ENCODE data around the gene UTY.

Gene UTY

GRCh38 chrY:13243716-13244115 is 236.1 kb downstream of the UTY start:
- H3K4me2 ChIP-seq (ENCODE audit: low read length), result no peak overlapping the region
- H4K20me1 ChIP-seq (ENCODE audit: insufficient read depth, low read length), result no peaks in the 10 kb centered on the region
- H3K9ac ChIP-seq (ENCODE audit: low read length), result no peak overlapping the region
- H3K27me3 ChIP-seq (ENCODE audit: insufficient read depth, low read length), result no peaks in the 10 kb centered on the region
- peaks cover 7% of the 10 kb centered on the region; the same call in 1 of the 2 replicates for H3K36me3 ChIP-seq (ENCODE audit: insufficient read depth, low read length)
- no peaks in the 10 kb centered on the region for H3K9me2 ChIP-seq (ENCODE audit: low read depth, low read length)
- H3F3A ChIP-seq (ENCODE audit: insufficient read depth, low read length), result no peaks in the 10 kb centered on the region
- no peak overlapping the region for H2AFZ ChIP-seq (ENCODE audit: low read length)
- H3K4me1 ChIP-seq (ENCODE audit: insufficient read depth, low read length, severe bottlenecking), result no peaks in the 10 kb centered on the region
- TF ChIP-seq CTCF (IDR thresholded peaks at IDR 0.05; ENCODE audit: low read length) (no peak), EZH2 (IDR thresholded peaks at IDR 0.05; ENCODE audit: borderline replicate concordance, low read length) (no peak)
- H3K27ac ChIP-seq (ENCODE audit: low read depth, low read length, poor library complexity, severe bottlenecking), result no peak overlapping the region
- no peaks in the 10 kb centered on the region for H3K79me2 ChIP-seq (ENCODE audit: insufficient read depth, low read length)
- H3K9me3 ChIP-seq (ENCODE audit: low read length), result no peaks in the 10 kb centered on the region
- no peak overlapping the region for H3K4me3 ChIP-seq (ENCODE audit: low read depth, low read length, poor library complexity, severe bottlenecking)

- TF ChIP-seq CTCF (IDR thresholded peaks at IDR 0.05; ENCODE audit: low read length) (no peak), EZH2 (IDR thresholded peaks at IDR 0.05; ENCODE audit: borderline replicate concordance, low read length) (no peak)
- Histone ChIP-seq H3K36me3 (ENCODE audit: insufficient read depth, low read length) (peaks cover 40% of the 10 kb centered on the region), H3K4me1 (ENCODE audit: insufficient read depth, low read length, severe bottlenecking) (no peaks in the 10 kb centered on the region), H3K4me2 (ENCODE audit: low read length) (no peak overlapping the region), H3K9ac (ENCODE audit: low read length) (no peak overlapping the region), H3F3A (ENCODE audit: insufficient read depth, low read length) (no peaks in the 10 kb centered on the region; the same call in 1 of the 2 replicates), H2AFZ (ENCODE audit: low read length) (no peak overlapping the region), H3K9me3 (ENCODE audit: low read length) (no peaks in the 10 kb centered on the region), H4K20me1 (ENCODE audit: insufficient read depth, low read length) (no peaks in the 10 kb centered on the region), H3K79me2 (ENCODE audit: insufficient read depth, low read length) (no peaks in the 10 kb centered on the region), H3K9me2 (ENCODE audit: low read depth, low read length) (no peaks in the 10 kb centered on the region), H3K27ac (ENCODE audit: low read depth, low read length, poor library complexity, severe bottlenecking) (no peak overlapping the region), H3K27me3 (ENCODE audit: insufficient read depth, low read length) (no peaks in the 10 kb centered on the region), H3K4me3 (ENCODE audit: low read depth, low read length, poor library complexity, severe bottlenecking) (no peak overlapping the region)
These were observed 245.9 kb downstream of the UTY start for GRCh38 chrY:13233901-13234300.

- Histone ChIP-seq H3K79me2 (ENCODE audit: insufficient read depth, low read length) (no peaks in the 10 kb centered on the region), H3K4me3 (ENCODE audit: low read depth, low read length, poor library complexity, severe bottlenecking) (no peak overlapping the region), H3K9me2 (ENCODE audit: low read depth, low read length) (no peaks in the 10 kb centered on the region), H4K20me1 (ENCODE audit: insufficient read depth, low read length) (no peaks in the 10 kb centered on the region), H3K27me3 (ENCODE audit: insufficient read depth, low read length) (no peaks in the 10 kb centered on the region), H3K9me3 (ENCODE audit: low read length) (no peaks in the 10 kb centered on the region), H3F3A (ENCODE audit: insufficient read depth, low read length) (no peaks in the 10 kb centered on the region; the same call in 1 of the 2 replicates), H3K4me2 (ENCODE audit: low read length) (no peak overlapping the region), H3K36me3 (ENCODE audit: insufficient read depth, low read length) (peaks cover 32% of the 10 kb centered on the region), H2AFZ (ENCODE audit: low read length) (no peak overlapping the region), H3K9ac (ENCODE audit: low read length) (no peak overlapping the region), H3K4me1 (ENCODE audit: insufficient read depth, low read length, severe bottlenecking) (no peaks in the 10 kb centered on the region), H3K27ac (ENCODE audit: low read depth, low read length, poor library complexity, severe bottlenecking) (no peak overlapping the region)
- TF ChIP-seq CTCF (IDR thresholded peaks at IDR 0.05; ENCODE audit: low read length), result no peak
- no peak for TF ChIP-seq EZH2 (IDR thresholded peaks at IDR 0.05; ENCODE audit: borderline replicate concordance, low read length)
These were observed 246.7 kb downstream of the UTY start for GRCh38 chrY:13233118-13233517.
